Frontal cortex (tissue), 4 donors: ENCODE data around the gene PLEKHG5. TPM values are rescaled to one million over a fixed set of nuclear protein-coding genes. Genes with fewer than 3 reads are reported as not detected.

Experiments
- DNase-seq, 2 donors: peaks; one replicate each; pipeline ENCODE4 v3.0.0; 2012; ENCODE audit warnings: low spot score in 2 of 2
- FAIRE-seq: peaks from 2 replicates; lab custom pipeline; 2012; peaks lifted over from hg19 to GRCh38; lab: Jason Lieb, UNC
- total RNA-seq: library from RNA; depleted of rRNA; stranded (reverse); fragments of >200 nt; gene quantifications from one replicate; pipeline ENCODE4 v1.2.3, GENCODE V29; 2014
- donor health status: control.
- donor health status: control.
- donor health status: control.

The PLEKHG5 gene
- total RNA-seq, 1 donor from 2014 or later, result 24.9 TPM

GRCh38 chr1:6485168-6486101, 6.0 kb downstream of the PLEKHG5 start:
- FAIRE-seq, result no peak
- DNase-seq, result no peak

- DNase-seq (no peak), FAIRE-seq (no peak)
Measured at GRCh38 chr1:6484826-6485167, 6.7 kb downstream of the PLEKHG5 start.

- DNase-seq (no peak), FAIRE-seq (no peak)
Measured at GRCh38 chr1:6483761-6484117, 7.7 kb downstream of the PLEKHG5 start.

GRCh38 chr1:6483017-6483760, 8.3 kb downstream of the PLEKHG5 start:
- no peak for DNase-seq
- no peak for FAIRE-seq

- no peak for DNase-seq
- no peak for FAIRE-seq
Measured at GRCh38 chr1:6481820-6482219, 9.6 kb downstream of the PLEKHG5 start.

GRCh38 chr1:6477039-6477820, 14.2 kb downstream of the PLEKHG5 start:
- DNase-seq (no peak), FAIRE-seq (no peak)

- DNase-seq (no peak), FAIRE-seq (no peak)
Measured at GRCh38 chr1:6476483-6476882, 15.0 kb downstream of the PLEKHG5 start.

- FAIRE-seq (no peak), DNase-seq (peak; percentile 71 to 85)
Measured at GRCh38 chr1:6475381-6476133, 15.9 kb downstream of the PLEKHG5 start.

- FAIRE-seq (no peak), DNase-seq (no peak)
Measured at GRCh38 chr1:6474815-6475282, 16.6 kb downstream of the PLEKHG5 start.

- DNase-seq (no peak), FAIRE-seq (no peak)
Measured at GRCh38 chr1:6473974-6474814, 17.3 kb downstream of the PLEKHG5 start.

- DNase-seq (no peak), FAIRE-seq (no peak)
Measured at GRCh38 chr1:6473156-6473555, 18.3 kb downstream of the PLEKHG5 start.

GRCh38 chr1:6472391-6472790, 19.1 kb downstream of the PLEKHG5 start:
- no peak for FAIRE-seq

GRCh38 chr1:6471970-6472368, 19.5 kb downstream of the PLEKHG5 start:
- DNase-seq (no peak), FAIRE-seq (no peak)

More at GRCh38 chr1:6472391-6472790, 19.1 kb downstream of the PLEKHG5 start:
- no peak for DNase-seq

GRCh38 chr1:6471086-6471969, 20.1 kb downstream of the PLEKHG5 start:
- DNase-seq (no peak), FAIRE-seq (no peak)

GRCh38 chr1:6470132-6471085, 21.1 kb downstream of the PLEKHG5 start:
- FAIRE-seq (no peak), DNase-seq (no peak)

GRCh38 chr1:6468729-6469461, 22.6 kb downstream of the PLEKHG5 start:
- DNase-seq, result no peak
- no peak for FAIRE-seq
